IPS-18a (cell line): Measurements from ENCODE around the gene FNDC1.

Experiments
- H3K27ac ChIP-seq: one replicate; pipeline ENCODE4 v1.5.1; 2013; ENCODE audit warnings: low read length
- H3K27me3 ChIP-seq: one replicate; pipeline ENCODE4 v1.6.1; 2013; ENCODE audit warnings: mild to moderate bottlenecking, low read length; ENCODE audit not compliant: control insufficient read depth, insufficient read depth
- H3K36me3 ChIP-seq: one replicate; pipeline ENCODE4 v1.6.1; 2013; ENCODE audit warnings: low read depth, low read length; ENCODE audit not compliant: control insufficient read depth
- H3K4me1 ChIP-seq: one replicate; pipeline ENCODE4 v1.6.1; 2013; ENCODE audit warnings: low read depth, low read length; ENCODE audit not compliant: control insufficient read depth
- H3K4me3 ChIP-seq: one replicate; pipeline ENCODE4 v1.5.1; 2013; ENCODE audit warnings: low read length
- H3K9ac ChIP-seq: one replicate; pipeline ENCODE4 v1.6.1; 2013; ENCODE audit warnings: mild to moderate bottlenecking, low read length, moderate library complexity
- H3K9me3 ChIP-seq: one replicate; pipeline ENCODE4 v1.6.1; 2013; ENCODE audit warnings: low read depth, low read length; ENCODE audit not compliant: control insufficient read depth

FNDC1 gene

GRCh38 chr6:159161839-159162238, 7.4 kb upstream of the FNDC1 start:
- no peak overlapping the region for H3K27ac ChIP-seq
- H3K36me3 ChIP-seq = no peaks in the 10 kb centered on the region
- no peaks in the 10 kb centered on the region for H3K4me1 ChIP-seq
- H3K9me3 ChIP-seq = no peaks in the 10 kb centered on the region
- H3K4me3 ChIP-seq = no peak overlapping the region
- peaks cover 11% of the 10 kb centered on the region for H3K27me3 ChIP-seq
- no peak overlapping the region for H3K9ac ChIP-seq

- Histone ChIP-seq H3K36me3 (no peaks in the 10 kb centered on the region), H3K9ac (no peak overlapping the region), H3K4me3 (no peak overlapping the region), H3K27ac (no peak overlapping the region), H3K9me3 (no peaks in the 10 kb centered on the region), H3K27me3 (peaks cover 32% of the 10 kb centered on the region), H3K4me1 (no peaks in the 10 kb centered on the region)
Measured at GRCh38 chr6:159163901-159164370, 5.3 kb upstream of the FNDC1 start.

GRCh38 chr6:159168536-159169192, 536 bp upstream of the FNDC1 start:
- Histone ChIP-seq H3K9ac (no peak overlapping the region), H3K4me1 (peaks cover 7% of the 10 kb centered on the region), H3K27me3 (peaks cover 77% of the 10 kb centered on the region), H3K27ac (no peak overlapping the region), H3K9me3 (no peaks in the 10 kb centered on the region), H3K36me3 (no peaks in the 10 kb centered on the region), H3K4me3 (peak overlapping the region; percentile 56)

GRCh38 chr6:159169557-159170332, 545 bp downstream of the FNDC1 start:
- peak overlapping the region; percentile 56 for H3K4me3 ChIP-seq
- H3K4me1 ChIP-seq = peaks cover 7% of the 10 kb centered on the region
- H3K27me3 ChIP-seq = peaks cover 83% of the 10 kb centered on the region
- H3K9ac ChIP-seq = no peak overlapping the region
- no peaks in the 10 kb centered on the region for H3K9me3 ChIP-seq
- H3K36me3 ChIP-seq = no peaks in the 10 kb centered on the region
- no peak overlapping the region for H3K27ac ChIP-seq

- H3K27me3 ChIP-seq = peaks cover 83% of the 10 kb centered on the region
- no peak overlapping the region for H3K9ac ChIP-seq
- H3K27ac ChIP-seq = no peak overlapping the region
- no peaks in the 10 kb centered on the region for H3K9me3 ChIP-seq
- no peaks in the 10 kb centered on the region for H3K36me3 ChIP-seq
- peak overlapping the region; percentile 56 for H3K4me3 ChIP-seq
- H3K4me1 ChIP-seq = peaks cover 7% of the 10 kb centered on the region
Measured at GRCh38 chr6:159170333-159170672, 1.1 kb downstream of the FNDC1 start.

GRCh38 chr6:159170999-159171712, 2.0 kb downstream of the FNDC1 start:
- Histone ChIP-seq H3K4me3 (no peak overlapping the region), H3K27ac (no peak overlapping the region), H3K27me3 (peaks cover 78% of the 10 kb centered on the region), H3K4me1 (peaks cover 7% of the 10 kb centered on the region), H3K9ac (no peak overlapping the region), H3K9me3 (no peaks in the 10 kb centered on the region), H3K36me3 (no peaks in the 10 kb centered on the region)

GRCh38 chr6:159172091-159172491, 2.9 kb downstream of the FNDC1 start:
- peaks cover 69% of the 10 kb centered on the region for H3K27me3 ChIP-seq
- H3K36me3 ChIP-seq = no peaks in the 10 kb centered on the region
- no peak overlapping the region for H3K27ac ChIP-seq

GRCh38 chr6:159174263-159174969, 5.2 kb downstream of the FNDC1 start:
- Histone ChIP-seq H3K4me1 (peaks cover 7% of the 10 kb centered on the region), H3K9me3 (no peaks in the 10 kb centered on the region), H3K27me3 (peaks cover 49% of the 10 kb centered on the region), H3K4me3 (peak overlapping the region; percentile 37), H3K27ac (no peak overlapping the region), H3K36me3 (no peaks in the 10 kb centered on the region), H3K9ac (no peak overlapping the region)

More at GRCh38 chr6:159172091-159172491, 2.9 kb downstream of the FNDC1 start:
- H3K4me1 ChIP-seq = peaks cover 7% of the 10 kb centered on the region
- no peaks in the 10 kb centered on the region for H3K9me3 ChIP-seq
- no peak overlapping the region for H3K9ac ChIP-seq
- H3K4me3 ChIP-seq = no peak overlapping the region

- no peaks in the 10 kb centered on the region for H3K4me1 ChIP-seq
- no peaks in the 10 kb centered on the region for H3K36me3 ChIP-seq
- no peak overlapping the region for H3K4me3 ChIP-seq
- no peaks in the 10 kb centered on the region for H3K9me3 ChIP-seq
- H3K27me3 ChIP-seq = peaks cover 24% of the 10 kb centered on the region
- no peak overlapping the region for H3K9ac ChIP-seq
- no peak overlapping the region for H3K27ac ChIP-seq
Measured at GRCh38 chr6:159176913-159177312, 7.7 kb downstream of the FNDC1 start.

GRCh38 chr6:159178847-159179246, 9.6 kb downstream of the FNDC1 start:
- Histone ChIP-seq H3K27me3 (peaks cover 4% of the 10 kb centered on the region), H3K9ac (no peak overlapping the region), H3K36me3 (no peaks in the 10 kb centered on the region), H3K27ac (no peak overlapping the region), H3K4me1 (no peaks in the 10 kb centered on the region), H3K4me3 (no peak overlapping the region), H3K9me3 (no peaks in the 10 kb centered on the region)

GRCh38 chr6:159180001-159180400, 10.8 kb downstream of the FNDC1 start:
- Histone ChIP-seq H3K9ac (no peak overlapping the region), H3K4me3 (no peak overlapping the region)

More at GRCh38 chr6:159180001-159180400, 10.8 kb downstream of the FNDC1 start:
- Histone ChIP-seq H3K27me3 (no peaks in the 10 kb centered on the region), H3K4me1 (no peaks in the 10 kb centered on the region), H3K9me3 (no peaks in the 10 kb centered on the region), H3K27ac (no peak overlapping the region), H3K36me3 (no peaks in the 10 kb centered on the region)
